Activated naive CD4-positive, alpha-beta T cell (primary cell): Measurements from ENCODE around the gene RIMBP2.

Source experiments
- DNase-seq, 4 experiments: peaks; one replicate each; lab custom pipeline; 2025; lab: John Stamatoyannopoulos, UW

Gene RIMBP2

GRCh38 chr12:130537655-130538054, 178.4 kb downstream of the RIMBP2 start:
- no peak for DNase-seq

GRCh38 chr12:130537051-130537450, 179.0 kb downstream of the RIMBP2 start:
- no peak for DNase-seq

- DNase-seq = no peak
These were observed 185.7 kb downstream of the RIMBP2 start for GRCh38 chr12:130530429-130530828.

GRCh38 chr12:130529781-130530180, 186.3 kb downstream of the RIMBP2 start:
- no peak for DNase-seq

- no peak for DNase-seq
These were observed 188.9 kb downstream of the RIMBP2 start for GRCh38 chr12:130527239-130527638.

- no peak for DNase-seq
These were observed 189.3 kb downstream of the RIMBP2 start for GRCh38 chr12:130526813-130527212.

- no peak for DNase-seq
These were observed 190.5 kb downstream of the RIMBP2 start for GRCh38 chr12:130525384-130526172.

GRCh38 chr12:130524759-130525158, 191.3 kb downstream of the RIMBP2 start:
- no peak for DNase-seq

GRCh38 chr12:130523863-130524614, 192.1 kb downstream of the RIMBP2 start:
- no peak for DNase-seq

- DNase-seq = no peak
These were observed 192.9 kb downstream of the RIMBP2 start for GRCh38 chr12:130523208-130523607.

- DNase-seq = no peak
These were observed 193.8 kb downstream of the RIMBP2 start for GRCh38 chr12:130522244-130522834.

- no peak for DNase-seq
These were observed 194.5 kb downstream of the RIMBP2 start for GRCh38 chr12:130521375-130522124.

- no peak for DNase-seq
These were observed 195.3 kb downstream of the RIMBP2 start for GRCh38 chr12:130520784-130521183.

GRCh38 chr12:130517588-130517987, 198.5 kb downstream of the RIMBP2 start:
- no peak for DNase-seq

GRCh38 chr12:130514149-130514551, 201.9 kb downstream of the RIMBP2 start:
- no peak for DNase-seq

- DNase-seq = no peak
These were observed 202.5 kb downstream of the RIMBP2 start for GRCh38 chr12:130513556-130513955.

GRCh38 chr12:130511285-130511684, 204.8 kb downstream of the RIMBP2 start:
- DNase-seq = no peak

- no peak for DNase-seq
These were observed 206.6 kb downstream of the RIMBP2 start for GRCh38 chr12:130509454-130509853.

GRCh38 chr12:130508847-130509246, 207.3 kb downstream of the RIMBP2 start:
- no peak for DNase-seq

GRCh38 chr12:130508318-130508717, 207.8 kb downstream of the RIMBP2 start:
- DNase-seq = no peak

- no peak for DNase-seq
These were observed 209.3 kb downstream of the RIMBP2 start for GRCh38 chr12:130506844-130507243.

GRCh38 chr12:130504840-130505175, 211.3 kb downstream of the RIMBP2 start:
- no peak for DNase-seq
